ENCODE results near the gene ANKRD13C. TPM values are rescaled to one million over a fixed set of nuclear protein-coding genes. Genes with fewer than 3 reads are reported as not detected.

The ANKRD13C gene
- polyA plus RNA-seq, 1 donor (not counting 4 experiments of a cell fraction or from before 2014, with no cell fraction given), result 13.4 TPM

DNA sequence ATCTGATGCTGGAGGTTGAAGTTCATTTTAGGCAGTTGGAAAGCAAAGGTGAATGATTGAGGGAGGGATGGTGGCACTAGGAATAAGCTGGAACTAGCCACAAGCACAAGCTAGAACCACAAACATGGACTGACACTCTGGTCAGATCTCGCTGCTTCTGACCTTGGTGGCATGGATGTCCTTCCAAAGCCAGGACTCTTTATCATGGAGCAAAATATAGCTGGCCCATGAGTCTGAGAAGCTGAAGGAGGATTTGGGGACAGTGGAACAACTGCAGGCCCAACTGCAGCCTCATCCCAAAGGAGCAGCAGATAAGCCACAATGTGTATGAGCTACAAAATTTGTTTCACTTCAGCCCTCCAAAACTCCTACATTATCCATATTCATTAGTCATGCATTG, 97.9 kb downstream of the ANKRD13C start:
- H3K9ac ChIP-seq (ENCODE audit: control insufficient read depth, extremely low read depth, insufficient read depth, low read length), result no peak overlapping the region
- no peaks in the 10 kb centered on the region for H3K79me2 ChIP-seq (ENCODE audit: control insufficient read depth, insufficient read depth, low read length)
- H3K9me3 ChIP-seq (ENCODE audit: control insufficient read depth, low read depth, low read length), result no peaks in the 10 kb centered on the region
- H3K4me3 ChIP-seq (ENCODE audit: control insufficient read depth in 2 of 3, extremely low read depth in 1 of 3, insufficient read depth in 2 of 3, low read depth in 1 of 3, low read length in 3 of 3), result no peak overlapping the region
- H3K27ac ChIP-seq (ENCODE audit: control insufficient read depth, insufficient read depth, low read length), result no peak overlapping the region
- no peaks in the 10 kb centered on the region for H3K27me3 ChIP-seq (ENCODE audit: control insufficient read depth, extremely low read depth, insufficient read depth, low read length)
- no peak overlapping the region for H2AFZ ChIP-seq (ENCODE audit: control insufficient read depth, low read length)
- H3K9me1 ChIP-seq (ENCODE audit: control insufficient read depth, extremely low read depth, insufficient read depth, low read length), result no peaks in the 10 kb centered on the region
- DNase-seq (ENCODE audit: low read depth, low spot score), result no peak
- no peaks in the 10 kb centered on the region for H4K20me1 ChIP-seq (ENCODE audit: control insufficient read depth, extremely low read depth, insufficient read depth, low read length)
- TF ChIP-seq, protein P1, sequence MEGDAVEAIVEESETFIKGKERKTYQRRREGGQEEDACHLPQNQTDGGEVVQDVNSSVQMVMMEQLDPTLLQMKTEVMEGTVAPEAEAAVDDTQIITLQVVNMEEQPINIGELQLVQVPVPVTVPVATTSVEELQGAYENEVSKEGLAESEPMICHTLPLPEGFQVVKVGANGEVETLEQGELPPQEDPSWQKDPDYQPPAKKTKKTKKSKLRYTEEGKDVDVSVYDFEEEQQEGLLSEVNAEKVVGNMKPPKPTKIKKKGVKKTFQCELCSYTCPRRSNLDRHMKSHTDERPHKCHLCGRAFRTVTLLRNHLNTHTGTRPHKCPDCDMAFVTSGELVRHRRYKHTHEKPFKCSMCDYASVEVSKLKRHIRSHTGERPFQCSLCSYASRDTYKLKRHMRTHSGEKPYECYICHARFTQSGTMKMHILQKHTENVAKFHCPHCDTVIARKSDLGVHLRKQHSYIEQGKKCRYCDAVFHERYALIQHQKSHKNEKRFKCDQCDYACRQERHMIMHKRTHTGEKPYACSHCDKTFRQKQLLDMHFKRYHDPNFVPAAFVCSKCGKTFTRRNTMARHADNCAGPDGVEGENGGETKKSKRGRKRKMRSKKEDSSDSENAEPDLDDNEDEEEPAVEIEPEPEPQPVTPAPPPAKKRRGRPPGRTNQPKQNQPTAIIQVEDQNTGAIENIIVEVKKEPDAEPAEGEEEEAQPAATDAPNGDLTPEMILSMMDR (optimal IDR thresholded peaks at IDR 0.05 in 1 of 3, IDR thresholded peaks at IDR 0.05 in 1 of 3, conservative IDR thresholded peaks at IDR 0.05 in 1 of 3; ENCODE audit: extremely low read depth in 1 of 3, insufficient read depth in 2 of 3, low read length in 3 of 3), result no peak
- no peaks in the 10 kb centered on the region for H3K4me1 ChIP-seq (ENCODE audit: control insufficient read depth, extremely low read depth, insufficient read depth, low read length)
- no peak for FAIRE-seq
- no peak overlapping the region for H3K4me2 ChIP-seq (ENCODE audit: control insufficient read depth, extremely low read depth, insufficient read depth, low read depth, low read length)
- peaks cover 0 to 2% of the 10 kb centered on the region in 2 experiments for H3K36me3 ChIP-seq (ENCODE audit: control insufficient read depth in 2 of 2, extremely low read depth in 1 of 2, insufficient read depth in 2 of 2, low read length in 2 of 2)
- dilution Hi-C loops (cut with MboI; ENCODE audit: extremely low pct_ligation_motif_present, low sequenced_read_pairs), result no loop called here

DNA sequence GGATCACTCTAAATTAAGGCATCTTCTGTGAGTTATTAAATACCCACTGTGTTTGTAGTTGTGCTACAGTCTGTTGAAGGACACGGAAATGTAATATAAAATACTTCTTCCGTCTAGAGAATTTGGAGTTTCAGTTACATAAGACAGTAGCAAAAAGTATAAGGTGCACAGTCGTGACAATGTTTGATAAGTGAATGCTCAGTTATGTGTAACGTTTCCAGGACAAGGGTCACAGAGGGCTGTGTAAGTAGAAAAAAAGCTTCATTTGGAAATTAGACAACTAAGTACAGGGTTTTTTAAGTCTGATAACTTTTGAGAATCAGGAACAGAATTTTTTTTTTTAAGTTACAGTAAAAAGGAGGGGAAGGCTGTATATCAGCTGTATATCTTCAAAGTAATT, 105.8 kb downstream of the ANKRD13C start:
- Histone ChIP-seq H3K9ac (ENCODE audit: control insufficient read depth, extremely low read depth, insufficient read depth, low read length) (no peak overlapping the region), H3K4me3 (ENCODE audit: control insufficient read depth in 2 of 3, extremely low read depth in 1 of 3, insufficient read depth in 2 of 3, low read depth in 1 of 3, low read length in 3 of 3) (no peak overlapping the region), H3K79me2 (ENCODE audit: control insufficient read depth, insufficient read depth, low read length) (peaks cover under 1% of the 10 kb centered on the region), H3K27me3 (ENCODE audit: control insufficient read depth, extremely low read depth, insufficient read depth, low read length) (no peaks in the 10 kb centered on the region), H4K20me1 (ENCODE audit: control insufficient read depth, extremely low read depth, insufficient read depth, low read length) (no peaks in the 10 kb centered on the region), H2AFZ (ENCODE audit: control insufficient read depth, low read length) (no peak overlapping the region), H3K4me1 (ENCODE audit: control insufficient read depth, extremely low read depth, insufficient read depth, low read length) (no peaks in the 10 kb centered on the region), H3K4me2 (ENCODE audit: control insufficient read depth, extremely low read depth, insufficient read depth, low read depth, low read length) (no peak overlapping the region), H3K9me1 (ENCODE audit: control insufficient read depth, extremely low read depth, insufficient read depth, low read length) (no peaks in the 10 kb centered on the region), H3K27ac (ENCODE audit: control insufficient read depth, insufficient read depth, low read length) (no peak overlapping the region), H3K36me3 (ENCODE audit: control insufficient read depth in 2 of 2, extremely low read depth in 1 of 2, insufficient read depth in 2 of 2, low read length in 2 of 2) (peaks cover 22 to 23% of the 10 kb centered on the region in 2 experiments), H3K9me3 (ENCODE audit: control insufficient read depth, low read depth, low read length) (no peaks in the 10 kb centered on the region)
- FAIRE-seq, result no peak
- no peak for DNase-seq (ENCODE audit: low read depth, low spot score)
- dilution Hi-C loops (cut with MboI; ENCODE audit: extremely low pct_ligation_motif_present, low sequenced_read_pairs), result no loop called here
- TF ChIP-seq, protein P1 (optimal IDR thresholded peaks at IDR 0.05 in 1 of 3, IDR thresholded peaks at IDR 0.05 in 1 of 3, conservative IDR thresholded peaks at IDR 0.05 in 1 of 3; ENCODE audit: extremely low read depth in 1 of 3, insufficient read depth in 2 of 3, low read length in 3 of 3), result no peak
- no peak for TF ChIP-seq EZH2 (IDR thresholded peaks at IDR 0.05; ENCODE audit: low read length)

Data from keratinocyte (primary cell).